ENCODE data around the gene VPS13C.

VPS13C gene

DNA sequence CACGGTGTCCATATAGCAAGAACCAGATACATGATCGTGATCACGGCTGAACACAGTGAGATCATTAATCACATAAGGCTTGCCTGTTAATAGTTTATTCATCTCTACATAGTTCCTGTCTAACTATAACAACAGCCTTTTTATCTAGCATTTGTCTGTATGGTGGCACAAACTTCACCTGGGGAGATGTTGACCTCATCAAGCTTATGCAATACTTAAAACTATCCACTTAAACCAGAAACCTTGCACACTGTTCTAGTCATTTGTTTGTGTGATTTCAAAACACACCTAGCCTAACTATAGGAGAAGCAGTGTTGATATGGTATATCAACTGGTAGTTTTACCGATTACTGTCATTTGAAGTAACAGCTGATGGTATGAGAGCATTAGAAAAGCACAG, 124.8 kb downstream of the VPS13C start:
- no peak overlapping the region for H2BK15ac ChIP-seq (ENCODE audit: low read length)

DNA sequence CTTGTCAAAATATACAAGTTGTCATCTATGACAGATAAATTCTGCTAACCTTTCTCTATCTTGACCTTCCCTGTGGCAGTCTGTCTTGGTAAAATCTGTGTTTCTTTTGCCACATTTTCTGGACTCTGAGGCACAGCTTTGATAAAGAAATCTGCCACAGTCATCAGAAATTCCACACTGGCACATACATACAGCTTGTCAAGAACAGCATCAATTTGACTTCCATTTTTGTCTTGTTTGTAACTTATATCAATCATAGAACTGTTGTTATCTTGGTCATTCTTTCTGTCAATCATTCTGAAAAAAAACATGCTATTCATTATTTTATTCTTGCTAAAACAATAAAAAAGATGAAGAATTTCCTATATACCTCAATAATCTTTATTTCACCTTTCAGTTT, 130.8 kb downstream of the VPS13C start:
- H4K91ac ChIP-seq (ENCODE audit: low read depth, low read length, poor library complexity), result no peak overlapping the region
- H3K4me3 ChIP-seq (ENCODE audit: low read length in 2 of 2), result no peak overlapping the region
- peaks cover 0 to 43% of the 10 kb centered on the region in 2 donors for H3K36me3 ChIP-seq (replicated peaks in 1 of 2; ENCODE audit: control insufficient read depth in 2 of 2, insufficient read depth in 2 of 2, low read length in 2 of 2)
- no peak overlapping the region for H3K18ac ChIP-seq (ENCODE audit: low read length)
- H2AK5ac ChIP-seq (ENCODE audit: low read depth, low read length), result no peak overlapping the region
- no peaks in the 10 kb centered on the region for H3K79me1 ChIP-seq (ENCODE audit: low read depth, low read length)
- no peak overlapping the region for H3K4me2 ChIP-seq (ENCODE audit: insufficient read depth, low read length, poor library complexity, severe bottlenecking)
- no peaks in the 10 kb centered on the region for H3K4me1 ChIP-seq (ENCODE audit: control insufficient read depth in 2 of 2, insufficient read depth in 1 of 2, low read depth in 1 of 2, low read length in 2 of 2)
- no peak overlapping the region for H2BK5ac ChIP-seq (ENCODE audit: low read length)
- no peak overlapping the region for H3K4ac ChIP-seq (ENCODE audit: low read length)
- no peak overlapping the region for H2BK120ac ChIP-seq (ENCODE audit: low read depth, low read length)
- no peak overlapping the region for H2BK12ac ChIP-seq (ENCODE audit: low read length)
- H3K14ac ChIP-seq (ENCODE audit: low read length), result no peak overlapping the region
- no peak overlapping the region for H2AFZ ChIP-seq (ENCODE audit: low read length)
- H4K8ac ChIP-seq (ENCODE audit: low read depth, low read length), result no peak overlapping the region
- H3K27me3 ChIP-seq (ENCODE audit: control insufficient read depth in 3 of 3, insufficient read depth in 3 of 3, low read depth in 1 of 3, low read length in 3 of 3), result no peaks in the 10 kb centered on the region
- H3K9ac ChIP-seq (ENCODE audit: low read depth, low read length, poor library complexity), result no peak overlapping the region
- no peaks in the 10 kb centered on the region for H3K9me3 ChIP-seq (replicated peaks in 1 of 2; ENCODE audit: control insufficient read depth in 2 of 2, insufficient read depth in 1 of 2, low read depth in 1 of 2, low read length in 2 of 2)
- H3K23ac ChIP-seq (ENCODE audit: low read depth, low read length, poor library complexity), result no peak overlapping the region
- no peak overlapping the region for H2BK15ac ChIP-seq (ENCODE audit: low read length)
- H3K27ac ChIP-seq (replicated peaks; ENCODE audit: low read length), result no peak overlapping the region
- no peak for DNase-seq (ENCODE audit: low spot score)

More for the DNA sequence above, 124.8 kb downstream of the VPS13C start:
- Histone ChIP-seq H3K4me2 (ENCODE audit: insufficient read depth, low read length, poor library complexity, severe bottlenecking) (no peak overlapping the region), H4K8ac (ENCODE audit: low read depth, low read length) (no peak overlapping the region), H3K79me1 (ENCODE audit: low read depth, low read length) (no peaks in the 10 kb centered on the region), H2BK120ac (ENCODE audit: low read depth, low read length) (no peak overlapping the region), H3K4me1 (ENCODE audit: control insufficient read depth in 2 of 2, insufficient read depth in 1 of 2, low read depth in 1 of 2, low read length in 2 of 2) (no peaks in the 10 kb centered on the region), H3K4ac (ENCODE audit: low read length) (no peak overlapping the region), H3K18ac (ENCODE audit: low read length) (no peak overlapping the region), H2BK5ac (ENCODE audit: low read length) (no peak overlapping the region), H3K9ac (ENCODE audit: low read depth, low read length, poor library complexity) (no peak overlapping the region), H3K27me3 (ENCODE audit: control insufficient read depth in 3 of 3, insufficient read depth in 3 of 3, low read depth in 1 of 3, low read length in 3 of 3) (no peaks in the 10 kb centered on the region), H3K9me3 (replicated peaks in 1 of 2; ENCODE audit: control insufficient read depth in 2 of 2, insufficient read depth in 1 of 2, low read depth in 1 of 2, low read length in 2 of 2) (no peaks in the 10 kb centered on the region), H2AK5ac (ENCODE audit: low read depth, low read length) (no peak overlapping the region), H3K27ac (replicated peaks; ENCODE audit: low read length) (no peak overlapping the region), H3K14ac (ENCODE audit: low read length) (no peak overlapping the region), H3K36me3 (replicated peaks in 1 of 2; ENCODE audit: control insufficient read depth in 2 of 2, insufficient read depth in 2 of 2, low read length in 2 of 2) (peaks cover 1 to 34% of the 10 kb centered on the region in 2 donors), H3K4me3 (ENCODE audit: low read length in 2 of 2) (no peak overlapping the region), H2BK12ac (ENCODE audit: low read length) (no peak overlapping the region), H3K23ac (ENCODE audit: low read depth, low read length, poor library complexity) (no peak overlapping the region), H2AFZ (ENCODE audit: low read length) (no peak overlapping the region), H4K91ac (ENCODE audit: low read depth, low read length, poor library complexity) (no peak overlapping the region)
- no peak for DNase-seq (ENCODE audit: low spot score)
- WGBS, 2 donors (ENCODE audit: extremely low coverage in 2 of 2, insufficient read length in 2 of 2, insufficient replicate concordance in 1 of 2), result no CpG with 5 or more reads among the region's 4 CpGs

DNA sequence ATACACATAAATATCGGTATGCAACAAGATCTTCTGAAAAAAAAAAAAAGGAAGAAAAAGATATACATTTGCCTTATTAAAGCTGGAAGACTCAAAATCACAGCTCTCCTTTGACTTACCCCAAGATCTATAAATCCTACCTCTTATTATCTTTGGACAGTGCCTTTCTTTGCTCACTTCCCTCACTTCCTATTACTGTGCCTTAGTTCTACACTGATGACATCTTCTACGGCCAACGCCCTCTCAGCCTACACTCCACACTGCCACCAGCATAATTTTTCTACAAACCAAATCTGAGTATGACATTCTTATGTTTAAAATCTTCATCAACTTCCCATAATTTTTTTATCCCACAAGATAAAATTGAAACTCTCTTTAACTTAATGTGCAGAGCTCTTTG, 137.1 kb downstream of the VPS13C start:
- no peaks in the 10 kb centered on the region for H3K27me3 ChIP-seq (ENCODE audit: control insufficient read depth in 3 of 3, insufficient read depth in 3 of 3, low read depth in 1 of 3, low read length in 3 of 3)
- H3K4ac ChIP-seq (ENCODE audit: low read length), result no peak overlapping the region
- no peak overlapping the region for H2BK15ac ChIP-seq (ENCODE audit: low read length)
- H3K9ac ChIP-seq (ENCODE audit: low read depth, low read length, poor library complexity), result no peak overlapping the region
- no peaks in the 10 kb centered on the region for H3K4me1 ChIP-seq (ENCODE audit: control insufficient read depth in 2 of 2, insufficient read depth in 1 of 2, low read depth in 1 of 2, low read length in 2 of 2)
- no peaks in the 10 kb centered on the region for H3K9me3 ChIP-seq (replicated peaks in 1 of 2; ENCODE audit: control insufficient read depth in 2 of 2, insufficient read depth in 1 of 2, low read depth in 1 of 2, low read length in 2 of 2)
- H3K79me1 ChIP-seq (ENCODE audit: low read depth, low read length), result no peaks in the 10 kb centered on the region
- no peak overlapping the region for H2BK120ac ChIP-seq (ENCODE audit: low read depth, low read length)
- H2AFZ ChIP-seq (ENCODE audit: low read length), result no peak overlapping the region
- no peak overlapping the region for H3K18ac ChIP-seq (ENCODE audit: low read length)
- no peak overlapping the region for H3K14ac ChIP-seq (ENCODE audit: low read length)
- H3K36me3 ChIP-seq (replicated peaks in 1 of 2; ENCODE audit: control insufficient read depth in 2 of 2, insufficient read depth in 2 of 2, low read length in 2 of 2), result peaks cover 0 to 57% of the 10 kb centered on the region in 2 donors
- no peak overlapping the region for H4K8ac ChIP-seq (ENCODE audit: low read depth, low read length)
- no CpG with 5 or more reads among the region's 3 CpGs for WGBS, 2 donors (ENCODE audit: extremely low coverage in 2 of 2, insufficient read length in 2 of 2, insufficient replicate concordance in 1 of 2)
- H3K4me2 ChIP-seq (ENCODE audit: insufficient read depth, low read length, poor library complexity, severe bottlenecking), result no peak overlapping the region
- no peak overlapping the region for H3K23ac ChIP-seq (ENCODE audit: low read depth, low read length, poor library complexity)
- H2BK12ac ChIP-seq (ENCODE audit: low read length), result no peak overlapping the region
- no peak overlapping the region for H3K4me3 ChIP-seq (ENCODE audit: low read length in 2 of 2)
- no peak overlapping the region for H3K27ac ChIP-seq (replicated peaks; ENCODE audit: low read length)
- H2AK5ac ChIP-seq (ENCODE audit: low read depth, low read length), result no peak overlapping the region
- H4K91ac ChIP-seq (ENCODE audit: low read depth, low read length, poor library complexity), result no peak overlapping the region
- no peak overlapping the region for H2BK5ac ChIP-seq (ENCODE audit: low read length)
- DNase-seq (ENCODE audit: low spot score), result no peak

DNA sequence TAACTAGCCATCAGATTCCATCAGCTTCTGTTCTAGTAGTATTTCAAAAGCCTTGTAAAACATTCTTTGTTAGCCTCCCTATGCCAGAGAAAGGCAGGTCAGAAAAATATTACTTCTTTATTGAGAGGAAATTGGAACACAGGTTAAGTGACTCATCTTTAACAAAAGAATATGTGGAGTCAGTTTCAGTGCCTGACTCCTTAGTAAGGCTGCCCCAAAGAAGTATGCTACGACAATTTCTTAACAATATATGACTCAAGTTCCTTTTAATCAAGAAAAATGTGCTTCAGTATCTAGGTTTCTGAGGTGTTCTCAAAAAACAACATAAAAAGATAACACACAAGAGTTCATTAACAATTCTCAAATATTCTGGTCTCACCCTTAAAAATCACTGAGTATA, 139.2 kb downstream of the VPS13C start:
- Histone ChIP-seq H3K9me3 (replicated peaks in 1 of 2; ENCODE audit: control insufficient read depth in 2 of 2, insufficient read depth in 1 of 2, low read depth in 1 of 2, low read length in 2 of 2) (no peaks in the 10 kb centered on the region), H2AFZ (ENCODE audit: low read length) (no peak overlapping the region), H4K91ac (ENCODE audit: low read depth, low read length, poor library complexity) (no peak overlapping the region), H2AK5ac (ENCODE audit: low read depth, low read length) (no peak overlapping the region), H3K14ac (ENCODE audit: low read length) (no peak overlapping the region), H3K36me3 (replicated peaks in 1 of 2; ENCODE audit: control insufficient read depth in 2 of 2, insufficient read depth in 2 of 2, low read length in 2 of 2) (peaks cover 0 to 67% of the 10 kb centered on the region in 2 donors), H3K4ac (ENCODE audit: low read length) (no peak overlapping the region), H3K9ac (ENCODE audit: low read depth, low read length, poor library complexity) (no peak overlapping the region), H2BK15ac (ENCODE audit: low read length) (no peak overlapping the region), H3K4me1 (ENCODE audit: control insufficient read depth in 2 of 2, insufficient read depth in 1 of 2, low read depth in 1 of 2, low read length in 2 of 2) (no peaks in the 10 kb centered on the region), H3K79me1 (ENCODE audit: low read depth, low read length) (no peaks in the 10 kb centered on the region), H3K27me3 (ENCODE audit: control insufficient read depth in 3 of 3, insufficient read depth in 3 of 3, low read depth in 1 of 3, low read length in 3 of 3) (no peaks in the 10 kb centered on the region), H2BK5ac (ENCODE audit: low read length) (no peak overlapping the region), H3K23ac (ENCODE audit: low read depth, low read length, poor library complexity) (no peak overlapping the region), H3K4me2 (ENCODE audit: insufficient read depth, low read length, poor library complexity, severe bottlenecking) (no peak overlapping the region), H3K18ac (ENCODE audit: low read length) (no peak overlapping the region), H2BK120ac (ENCODE audit: low read depth, low read length) (no peak overlapping the region), H3K4me3 (ENCODE audit: low read length in 2 of 2) (no peak overlapping the region), H4K8ac (ENCODE audit: low read depth, low read length) (no peak overlapping the region), H2BK12ac (ENCODE audit: low read length) (no peak overlapping the region), H3K27ac (replicated peaks; ENCODE audit: low read length) (no peak overlapping the region)
- no peak for DNase-seq (ENCODE audit: low spot score)
- WGBS, 2 donors (ENCODE audit: extremely low coverage in 2 of 2, insufficient read length in 2 of 2, insufficient replicate concordance in 1 of 2), result no CpG with 5 or more reads among the region's 1 CpG
